ENCODE measurements around the gene SARM1.

Gene SARM1

GRCh38 chr17:28397275-28397674, 25.8 kb downstream of the SARM1 start:
- DNase-seq (ENCODE audit: low read depth): no peak
- in situ Hi-C loops (cut with HindIII; ENCODE audit: low sequenced_read_pairs): no loop called here
- no peak overlapping the region for H3K4me3 ChIP-seq (ENCODE audit: low read depth, low read length)
- TF ChIP-seq CTCF (IDR thresholded peaks at IDR 0.05; ENCODE audit: low read depth, low read length, missing control alignments): no peak

GRCh38 chr17:28397687-28398279, 26.3 kb downstream of the SARM1 start:
- H3K4me3 ChIP-seq (ENCODE audit: low read depth, low read length): no peak overlapping the region
- TF ChIP-seq CTCF (IDR thresholded peaks at IDR 0.05; ENCODE audit: low read depth, low read length, missing control alignments): no peak
- no peak for DNase-seq (ENCODE audit: low read depth)
- in situ Hi-C loops (cut with HindIII; ENCODE audit: low sequenced_read_pairs): no loop called here

- in situ Hi-C loops (cut with HindIII; ENCODE audit: low sequenced_read_pairs): no loop called here
- no peak for DNase-seq (ENCODE audit: low read depth)
- no peak overlapping the region for H3K4me3 ChIP-seq (ENCODE audit: low read depth, low read length)
- TF ChIP-seq CTCF (IDR thresholded peaks at IDR 0.05; ENCODE audit: low read depth, low read length, missing control alignments): no peak
Measured at GRCh38 chr17:28398280-28398981, 26.9 kb downstream of the SARM1 start.

- H3K4me3 ChIP-seq (ENCODE audit: low read depth, low read length): no peak overlapping the region
- no peak for TF ChIP-seq CTCF (IDR thresholded peaks at IDR 0.05; ENCODE audit: low read depth, low read length, missing control alignments)
- no peak for DNase-seq (ENCODE audit: low read depth)
- in situ Hi-C loops (cut with HindIII; ENCODE audit: low sequenced_read_pairs): no loop called here
Measured at GRCh38 chr17:28399808-28400207, 28.3 kb downstream of the SARM1 start.

- no peak overlapping the region for H3K4me3 ChIP-seq (ENCODE audit: low read depth, low read length)
- DNase-seq (ENCODE audit: low read depth): no peak
- TF ChIP-seq CTCF (IDR thresholded peaks at IDR 0.05; ENCODE audit: low read depth, low read length, missing control alignments): no peak
- in situ Hi-C loops (cut with HindIII; ENCODE audit: low sequenced_read_pairs): no loop called here
Measured at GRCh38 chr17:28402224-28402630, 30.7 kb downstream of the SARM1 start.

GRCh38 chr17:28402844-28403243, 31.4 kb downstream of the SARM1 start:
- in situ Hi-C loops (cut with HindIII; ENCODE audit: low sequenced_read_pairs): no loop called here
- no peak for TF ChIP-seq CTCF (IDR thresholded peaks at IDR 0.05; ENCODE audit: low read depth, low read length, missing control alignments)

More at GRCh38 chr17:28402844-28403243, 31.4 kb downstream of the SARM1 start:
- H3K4me3 ChIP-seq (ENCODE audit: low read depth, low read length): no peak overlapping the region
- no peak for DNase-seq (ENCODE audit: low read depth)

Data from astrocyte of the cerebellum (primary cell).